Transverse colon (tissue), 3 donors: ENCODE results near the gene ACSM3.

Source experiments
- POLR2A ChIP-seq: fragments of 450-650 bp; IDR thresholded peaks from one replicate; pipeline ENCODE4 v1.6.1; 2016; ENCODE audit warnings: antibody characterized with exemption, mild to moderate bottlenecking, moderate library complexity
- TF ChIP-seq, protein P1 (sequence below), 5 experiments: fragments of 200-600 bp in 3 of 5; fragments of 450-650 bp in 2 of 5; sonication (generic) in 3 of 5; IDR thresholded peaks; 1 replicate in 2 of 5; 2 replicates in 3 of 5; pipeline ENCODE4 v1.5.1; 2016 to 2017; ENCODE audit warnings: antibody characterized with exemption in 5 of 5, inconsistent platforms in 3 of 5, mild to moderate bottlenecking in 2 of 5, moderate library complexity in 1 of 5

DNA sequence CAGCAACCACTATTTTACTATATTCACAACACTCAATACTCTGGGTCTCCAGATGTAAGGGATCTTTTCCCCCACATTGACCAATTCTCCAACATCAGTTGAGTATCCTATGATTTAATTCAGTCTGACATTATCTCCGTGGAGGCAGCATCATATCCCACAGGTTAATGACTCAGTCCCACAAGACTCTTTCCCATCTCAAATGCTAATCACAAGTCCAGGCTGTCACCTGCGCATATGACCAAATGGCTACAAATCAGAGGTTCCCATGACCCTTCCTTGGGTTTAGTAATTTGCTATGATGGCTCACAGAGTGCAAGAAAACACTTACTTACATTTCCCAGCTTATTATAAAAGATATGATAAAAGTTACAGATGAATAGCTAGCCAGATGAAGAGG, 18.7 kb downstream of the ACSM3 start:
- TF ChIP-seq, protein P1, sequence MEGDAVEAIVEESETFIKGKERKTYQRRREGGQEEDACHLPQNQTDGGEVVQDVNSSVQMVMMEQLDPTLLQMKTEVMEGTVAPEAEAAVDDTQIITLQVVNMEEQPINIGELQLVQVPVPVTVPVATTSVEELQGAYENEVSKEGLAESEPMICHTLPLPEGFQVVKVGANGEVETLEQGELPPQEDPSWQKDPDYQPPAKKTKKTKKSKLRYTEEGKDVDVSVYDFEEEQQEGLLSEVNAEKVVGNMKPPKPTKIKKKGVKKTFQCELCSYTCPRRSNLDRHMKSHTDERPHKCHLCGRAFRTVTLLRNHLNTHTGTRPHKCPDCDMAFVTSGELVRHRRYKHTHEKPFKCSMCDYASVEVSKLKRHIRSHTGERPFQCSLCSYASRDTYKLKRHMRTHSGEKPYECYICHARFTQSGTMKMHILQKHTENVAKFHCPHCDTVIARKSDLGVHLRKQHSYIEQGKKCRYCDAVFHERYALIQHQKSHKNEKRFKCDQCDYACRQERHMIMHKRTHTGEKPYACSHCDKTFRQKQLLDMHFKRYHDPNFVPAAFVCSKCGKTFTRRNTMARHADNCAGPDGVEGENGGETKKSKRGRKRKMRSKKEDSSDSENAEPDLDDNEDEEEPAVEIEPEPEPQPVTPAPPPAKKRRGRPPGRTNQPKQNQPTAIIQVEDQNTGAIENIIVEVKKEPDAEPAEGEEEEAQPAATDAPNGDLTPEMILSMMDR (IDR thresholded peaks at IDR 0.05): no peak
- no peak for TF ChIP-seq POLR2A
